HepG2 (cell line): ENCODE measurements around the gene PPP1R27. TPM values are rescaled to one million over a fixed set of nuclear protein-coding genes. Genes with fewer than 3 reads are reported as not detected.
A peak's percentile ranks its signal among the peaks of the same experiment; 100 is the strongest.

ENCODE experiments used
- CENPX ChIP-seq: sonication (generic); formaldehyde crosslinking; IDR thresholded peaks from 2 replicates; pipeline ENCODE4 v1.9.0; 2021; ENCODE audit warnings: mild to moderate bottlenecking, missing genetic modification reagents, moderate library complexity
- CREBL2 ChIP-seq: sonication (generic); formaldehyde crosslinking; IDR thresholded peaks from 2 replicates; pipeline ENCODE4 v1.8.1; 2023; ENCODE audit warnings: missing genetic modification reagents, mild to moderate bottlenecking, borderline replicate concordance
- FOXC1 ChIP-seq: sonication (generic); formaldehyde crosslinking; IDR thresholded peaks from 2 replicates; pipeline ENCODE4 v1.8.0; 2022; ENCODE audit warnings: mild to moderate bottlenecking, missing genetic modification reagents, borderline replicate concordance
- HES4 ChIP-seq: sonication (generic); formaldehyde crosslinking; IDR thresholded peaks from 2 replicates; pipeline ENCODE4 v1.9.0; 2021; ENCODE audit warnings: mild to moderate bottlenecking, missing genetic modification reagents, borderline replicate concordance
- HNF1B ChIP-seq: sonication (generic); formaldehyde crosslinking; IDR thresholded peaks from 2 replicates; pipeline ENCODE4 v1.5.1; 2020; ENCODE audit warnings: mild to moderate bottlenecking, moderate library complexity, missing genetic modification reagents
- MLXIP ChIP-seq: sonication (generic); formaldehyde crosslinking; IDR thresholded peaks from 2 replicates; pipeline ENCODE4 v1.9.0; 2021; ENCODE audit warnings: missing genetic modification reagents, borderline replicate concordance
- PLSCR1 ChIP-seq: sonication (generic); formaldehyde crosslinking; IDR thresholded peaks from 2 replicates; pipeline ENCODE4 v1.5.0; 2020; ENCODE audit warnings: missing genetic modification reagents, mild to moderate bottlenecking, borderline replicate concordance
- PRDM15 ChIP-seq: sonication (generic); formaldehyde crosslinking; IDR thresholded peaks from 2 replicates; pipeline ENCODE4 v1.4.0; 2020; ENCODE audit warnings: missing genetic modification reagents
- SOX13 ChIP-seq, 3 experiments: fragments of 450-650 bp in 1 of 3; sonication (generic) in 1 of 3; formaldehyde crosslinking in 1 of 3; IDR thresholded peaks in 2 of 3; conservative IDR thresholded peaks in 1 of 3; 2 replicates each; pipeline versions ENCODE4 v1.5.0 to v1.6.1; 2016 to 2020; ENCODE audit warnings: antibody characterized with exemption in 1 of 3, mild to moderate bottlenecking in 1 of 3, missing compliant biosample characterization in 1 of 3, missing genetic modification reagents in 1 of 3, moderate library complexity in 1 of 3
- STAT5B ChIP-seq: sonication (generic); formaldehyde crosslinking; IDR thresholded peaks from 2 replicates; pipeline ENCODE4 v1.4.0; 2020; ENCODE audit warnings: missing genetic modification reagents
- TGIF2 ChIP-seq: IDR thresholded peaks from 2 replicates; pipeline ENCODE4 v1.6.1; 2016; ENCODE audit warnings: control low read depth, missing compliant biosample characterization
- ZFP36 ChIP-seq: fragments of 150-350 bp; IDR thresholded peaks from 2 replicates; pipeline ENCODE4 v1.6.1; 2018; ENCODE audit warnings: borderline replicate concordance, low read length, low read depth; ENCODE audit not compliant: partially characterized antibody
- ZNF264 ChIP-seq: sonication (generic); formaldehyde crosslinking; IDR thresholded peaks from 2 replicates; pipeline ENCODE4 v1.4.0; 2020; ENCODE audit warnings: missing genetic modification reagents
- ZNF446 ChIP-seq: sonication (generic); formaldehyde crosslinking; IDR thresholded peaks from 2 replicates; pipeline ENCODE4 v1.5.0; 2020; ENCODE audit warnings: mild to moderate bottlenecking, missing genetic modification reagents
- ZNF510 ChIP-seq: sonication (generic); formaldehyde crosslinking; IDR thresholded peaks from 2 replicates; pipeline ENCODE4 v1.4.0; 2020; ENCODE audit warnings: low read depth, mild to moderate bottlenecking, missing genetic modification reagents
- ZNF547 ChIP-seq: sonication (generic); formaldehyde crosslinking; IDR thresholded peaks from 2 replicates; pipeline ENCODE4 v1.5.1; 2020; ENCODE audit warnings: mild to moderate bottlenecking, missing genetic modification reagents
- ZNF563 ChIP-seq: sonication (generic); formaldehyde crosslinking; IDR thresholded peaks from 2 replicates; pipeline ENCODE4 v1.8.0; 2022; ENCODE audit warnings: mild to moderate bottlenecking, moderate library complexity, missing genetic modification reagents
- ZSCAN21 ChIP-seq: sonication (generic); formaldehyde crosslinking; IDR thresholded peaks from 2 replicates; pipeline ENCODE4 v1.8.0; 2022; ENCODE audit warnings: mild to moderate bottlenecking, missing genetic modification reagents, moderate library complexity, borderline replicate concordance
- polyA plus RNA-seq, 8 experiments: library from polyadenylated mRNA; depleted of rRNA in 3 of 8; stranded (reverse) in 7 of 8; unstranded in 1 of 8; fragments of >200 nt; fragmentation: Illumina TruSeq in 4 of 8; extraction: Trizol in 4 of 8; gene quantifications; 2 replicates each; pipeline versions ENCODE4 v1.2.1 to v1.2.3, GENCODE V29; 2011 to 2016; ENCODE audit warnings: low read depth in 4 of 8, missing spikeins in 1 of 8, mixed read lengths in 1 of 8; ENCODE audit not compliant: insufficient read depth in 1 of 8
- total RNA-seq, 5 experiments: library from RNA; depleted of rRNA; stranded (reverse); fragments of >200 nt; fragmentation: Illumina TruSeq; extraction: Trizol; gene quantifications; 2 replicates each; pipeline ENCODE4 v1.2.3, GENCODE V29; 2016; ENCODE audit warnings: low read depth in 1 of 5

Gene PPP1R27
- total and polyA plus RNA-seq, 2 of the 13 experiments (the other 11 are each of a cell fraction or from before 2014, with no cell fraction given): 0.17 to 1.00 TPM

GRCh38 chr17:81865733-81866439 lies 31.0 kb upstream of the PPP1R27 start (continued):
- TF ChIP-seq PRDM15 (CRISPR knock-in tag) (no peak), ZNF563 (CRISPR knock-in tag) (no peak), CREBL2 (CRISPR knock-in tag) (no peak), ZSCAN21 (CRISPR knock-in tag) (0 out of 2 replicates have a peak, but pooled peaks have one; percentile 3), TGIF2 (CRISPR knock-in tag) (no peak), PLSCR1 (CRISPR knock-in tag) (peak; percentile 61; the same call in 1 of the 2 replicates), ZNF264 (CRISPR knock-in tag) (no peak), ZNF547 (no peak), SOX13 (IDR thresholded peaks at IDR 0.05) (0 out of 2 replicates have a peak, but pooled peaks have one; percentile 26), SOX13 (CRISPR knock-in tag; conservative IDR thresholded peaks at IDR 0.05 in 1 of 2, IDR thresholded peaks at IDR 0.05 in 1 of 2) (0 out of 4 replicates have a peak, but pooled peaks of 1 of the 2 experiments have one; percentile 28), HES4 (CRISPR knock-in tag) (no peak), FOXC1 (CRISPR knock-in tag) (no peak), ZFP36 (no peak), HNF1B (no peak), STAT5B (no peak), CENPX (CRISPR knock-in tag) (no peak), ZNF446 (no peak), ZNF510 (no peak; the same call in 1 of the 2 replicates), MLXIP (CRISPR knock-in tag) (no peak)
